ENCODE results near the gene ITIH4.

DNA sequence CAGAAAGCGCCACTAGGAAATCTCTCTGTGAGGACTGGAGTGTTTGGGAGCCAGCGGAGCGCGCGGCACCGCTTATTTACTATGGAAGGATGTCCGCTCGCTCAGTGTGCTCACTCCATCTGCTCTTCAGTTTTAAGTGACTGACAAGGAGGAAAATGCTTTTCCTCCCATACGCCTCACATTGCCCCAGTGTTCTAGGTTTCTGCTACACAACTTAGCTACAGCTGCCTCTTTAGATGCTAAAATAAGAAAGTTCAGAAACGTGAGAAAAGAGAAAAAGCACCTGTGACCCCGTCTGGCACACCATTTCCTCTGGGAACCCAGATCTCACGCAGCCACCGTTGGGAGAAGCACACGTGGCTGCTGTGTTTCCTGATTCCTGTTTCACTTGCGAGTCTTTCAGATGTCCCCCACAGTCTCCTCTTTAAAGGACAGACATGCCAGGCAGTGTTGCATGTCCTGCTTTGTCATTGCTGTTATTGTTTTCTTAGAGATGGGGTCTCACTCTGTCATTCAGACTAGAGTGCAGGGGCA is 16.0 kb upstream of the ITIH4 start:
- TF ChIP-seq GATA3 (IDR thresholded peaks at IDR 0.05; ENCODE audit: low read depth, low read length): no peak
- no peak for TF ChIP-seq GATA2 (IDR thresholded peaks at IDR 0.05; ENCODE audit: low read depth, low read length)

All from SH-SY5Y (cell line).